ENCODE measurements around the gene RXRA. TPM values are rescaled to one million over a fixed set of nuclear protein-coding genes. Genes with fewer than 3 reads are reported as not detected.

RXRA gene
- total RNA-seq, 1 experiment from 2014 or later, result 31.6 TPM

- ChIA-PET CTCF (no interaction called here), POLR2A (no interaction called here)
- in situ Hi-C loops (cut with HindIII; ENCODE audit: low pct_unique_long_range_greater_than_20kb, low sequenced_read_pairs) (no loop called here), intact Hi-C loops (cut with micrococcal nuclease; ENCODE audit: unreplicated experiment) (no loop called here)
- no peak for ATAC-seq
- H3K4me1 ChIP-seq (ENCODE audit: control insufficient read depth, insufficient read depth, low read length), result peaks cover 32% of the 10 kb centered on the region
- BruUV-seq (replicated peaks), result no TSS peak
- no peaks in the 10 kb centered on the region for H3K9me3 ChIP-seq (ENCODE audit: control insufficient read depth, insufficient read depth, low read depth, low read length)
- no peak for DNase-seq (ENCODE audit: low read depth, low spot score)
- H3K36me3 ChIP-seq (ENCODE audit: control insufficient read depth, insufficient read depth, low read length), result no peaks in the 10 kb centered on the region
- H3K27me3 ChIP-seq (ENCODE audit: control insufficient read depth, insufficient read depth, low read length), result no peaks in the 10 kb centered on the region
- H3K4me3 ChIP-seq (ENCODE audit: low read depth in 2 of 2, low read length in 2 of 2), result no peak overlapping the region
- H3K27ac ChIP-seq (ENCODE audit: low read length), result no peak overlapping the region
- no peak for TF ChIP-seq REST (IDR thresholded peaks at IDR 0.05; ENCODE audit: insufficient read depth in 1 of 2, low read depth in 2 of 2, low read length in 1 of 2)
- no peak for TF ChIP-seq SIN3A (IDR thresholded peaks at IDR 0.05; ENCODE audit: borderline replicate concordance, insufficient read depth, low read depth, low read length)
- TF ChIP-seq CTCF (IDR thresholded peaks at IDR 0.05), result no peak
- TF ChIP-seq POLR2AphosphoS5 (IDR thresholded peaks at IDR 0.05; ENCODE audit: low read depth, low read length), result no peak
- no peak for TF ChIP-seq TCF7L2 (IDR thresholded peaks at IDR 0.05; ENCODE audit: low read depth, low read length)
Measured at GRCh38 chr9:134383148-134383547, 56.9 kb downstream of the RXRA start.

GRCh38 chr9:134384811-134385479, 58.7 kb downstream of the RXRA start:
- Histone ChIP-seq H3K36me3 (ENCODE audit: control insufficient read depth, insufficient read depth, low read length) (no peaks in the 10 kb centered on the region), H3K27ac (ENCODE audit: low read length) (no peak overlapping the region), H3K4me1 (ENCODE audit: control insufficient read depth, insufficient read depth, low read length) (peaks cover 14% of the 10 kb centered on the region), H3K27me3 (ENCODE audit: control insufficient read depth, insufficient read depth, low read length) (no peaks in the 10 kb centered on the region), H3K4me3 (ENCODE audit: low read depth in 2 of 2, low read length in 2 of 2) (no peak overlapping the region), H3K9me3 (ENCODE audit: control insufficient read depth, insufficient read depth, low read depth, low read length) (no peaks in the 10 kb centered on the region)
- ATAC-seq, result peak; percentile 35
- intact Hi-C loops (cut with micrococcal nuclease; ENCODE audit: unreplicated experiment), result no loop called here
- ChIA-PET POLR2A (no interaction called here), CTCF (no interaction called here)
- no TSS peak for BruUV-seq (replicated peaks)
- TF ChIP-seq SIN3A (IDR thresholded peaks at IDR 0.05; ENCODE audit: borderline replicate concordance, insufficient read depth, low read depth, low read length) (no peak), TCF7L2 (IDR thresholded peaks at IDR 0.05; ENCODE audit: low read depth, low read length) (no peak)
- in situ Hi-C loops (cut with HindIII; ENCODE audit: low pct_unique_long_range_greater_than_20kb, low sequenced_read_pairs), result no loop called here
- no peak for DNase-seq (ENCODE audit: low read depth, low spot score)

GRCh38 chr9:134385915-134386314, 59.7 kb downstream of the RXRA start:
- intact Hi-C loops (cut with micrococcal nuclease; ENCODE audit: unreplicated experiment) (no loop called here), in situ Hi-C loops (cut with HindIII; ENCODE audit: low pct_unique_long_range_greater_than_20kb, low sequenced_read_pairs) (no loop called here)
- no peaks in the 10 kb centered on the region for H3K36me3 ChIP-seq (ENCODE audit: control insufficient read depth, insufficient read depth, low read length)
- H3K4me1 ChIP-seq (ENCODE audit: control insufficient read depth, insufficient read depth, low read length), result peaks cover 4% of the 10 kb centered on the region
- H3K27me3 ChIP-seq (ENCODE audit: control insufficient read depth, insufficient read depth, low read length), result no peaks in the 10 kb centered on the region
- no peaks in the 10 kb centered on the region for H3K9me3 ChIP-seq (ENCODE audit: control insufficient read depth, insufficient read depth, low read depth, low read length)
- H3K4me3 ChIP-seq (ENCODE audit: low read depth in 2 of 2, low read length in 2 of 2), result no peak overlapping the region
- no peak for ATAC-seq
- no TSS peak for BruUV-seq (replicated peaks)
- DNase-seq (ENCODE audit: low read depth, low spot score), result no peak
- ChIA-PET POLR2A (no interaction called here), CTCF (no interaction called here)
- TF ChIP-seq REST (IDR thresholded peaks at IDR 0.05; ENCODE audit: insufficient read depth in 1 of 2, low read depth in 2 of 2, low read length in 1 of 2) (no peak), CTCF (IDR thresholded peaks at IDR 0.05) (no peak), TCF7L2 (IDR thresholded peaks at IDR 0.05; ENCODE audit: low read depth, low read length) (no peak), SIN3A (IDR thresholded peaks at IDR 0.05; ENCODE audit: borderline replicate concordance, insufficient read depth, low read depth, low read length) (no peak), POLR2AphosphoS5 (IDR thresholded peaks at IDR 0.05; ENCODE audit: low read depth, low read length) (no peak)
- no peak overlapping the region for H3K27ac ChIP-seq (ENCODE audit: low read length)

Data from Panc1 (cell line).